Epithelial cell of esophagus (primary cell): ENCODE results near the gene ETV4.

Source experiments
- DNase-seq: peaks from one replicate; pipeline ENCODE4 v3.0.0; 2010; ENCODE audit warnings: low read depth
- H3K4me3 ChIP-seq: 2 replicates; pipeline ENCODE4 v1.5.1; 2011; ENCODE audit warnings: mild to moderate bottlenecking, low read length, control low read depth
- TF ChIP-seq, protein P1 (sequence below): IDR thresholded peaks from 2 replicates; pipeline ENCODE4 v1.5.1; 2011; ENCODE audit warnings: low read depth, mild to moderate bottlenecking, low read length, control low read depth, inconsistent platforms; ENCODE audit not compliant: insufficient read depth; ENCODE audit errors: missing control alignments

The ETV4 gene

DNA sequence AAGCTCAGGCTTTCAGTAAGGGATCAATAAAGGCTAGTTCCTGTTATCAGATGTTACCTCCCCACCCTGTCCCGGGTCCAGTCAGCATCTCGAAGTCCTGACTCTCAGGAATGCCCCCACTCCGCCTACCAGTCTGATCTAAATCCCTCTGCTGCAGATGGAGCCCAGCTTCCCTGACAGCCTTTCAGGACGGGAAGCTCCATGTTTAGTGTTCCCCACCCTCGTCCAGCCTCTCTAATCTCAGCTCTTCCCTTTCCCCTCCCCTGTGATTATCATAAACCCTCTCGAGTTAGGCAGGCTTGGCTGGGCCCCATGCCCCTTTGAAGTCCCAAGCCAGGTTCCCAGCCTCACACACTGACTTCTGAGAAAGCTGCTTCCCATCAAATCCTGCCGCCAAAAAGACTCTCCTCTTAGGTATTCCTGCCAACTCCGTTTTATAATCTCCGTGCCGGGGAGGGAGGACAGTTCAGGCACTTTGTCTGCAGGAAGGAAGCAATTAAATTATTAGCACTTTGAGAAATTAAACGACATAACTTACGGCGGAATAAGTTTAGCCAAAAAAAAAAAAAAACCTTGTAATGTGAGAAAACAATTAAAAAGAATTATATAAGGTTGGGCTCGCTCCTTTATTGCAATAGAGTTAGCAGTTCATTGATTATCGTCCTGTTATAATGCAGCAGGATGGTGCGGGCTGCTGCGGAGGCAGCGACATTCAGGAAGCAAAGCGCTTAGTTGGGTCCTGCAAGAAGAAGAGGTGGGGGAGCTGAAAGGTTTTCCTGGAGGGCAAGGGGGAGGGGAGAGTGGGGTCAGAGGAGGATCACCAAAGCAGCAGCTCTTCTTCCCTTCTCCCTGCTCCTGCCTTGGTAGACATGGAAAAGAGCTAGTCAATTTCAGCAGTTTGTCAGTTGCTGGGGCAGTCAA lies 16.8 kb upstream of the ETV4 start:
- no peak overlapping the region for H3K4me3 ChIP-seq
- no peak for DNase-seq
- TF ChIP-seq, protein P1, sequence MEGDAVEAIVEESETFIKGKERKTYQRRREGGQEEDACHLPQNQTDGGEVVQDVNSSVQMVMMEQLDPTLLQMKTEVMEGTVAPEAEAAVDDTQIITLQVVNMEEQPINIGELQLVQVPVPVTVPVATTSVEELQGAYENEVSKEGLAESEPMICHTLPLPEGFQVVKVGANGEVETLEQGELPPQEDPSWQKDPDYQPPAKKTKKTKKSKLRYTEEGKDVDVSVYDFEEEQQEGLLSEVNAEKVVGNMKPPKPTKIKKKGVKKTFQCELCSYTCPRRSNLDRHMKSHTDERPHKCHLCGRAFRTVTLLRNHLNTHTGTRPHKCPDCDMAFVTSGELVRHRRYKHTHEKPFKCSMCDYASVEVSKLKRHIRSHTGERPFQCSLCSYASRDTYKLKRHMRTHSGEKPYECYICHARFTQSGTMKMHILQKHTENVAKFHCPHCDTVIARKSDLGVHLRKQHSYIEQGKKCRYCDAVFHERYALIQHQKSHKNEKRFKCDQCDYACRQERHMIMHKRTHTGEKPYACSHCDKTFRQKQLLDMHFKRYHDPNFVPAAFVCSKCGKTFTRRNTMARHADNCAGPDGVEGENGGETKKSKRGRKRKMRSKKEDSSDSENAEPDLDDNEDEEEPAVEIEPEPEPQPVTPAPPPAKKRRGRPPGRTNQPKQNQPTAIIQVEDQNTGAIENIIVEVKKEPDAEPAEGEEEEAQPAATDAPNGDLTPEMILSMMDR: no peak

DNA sequence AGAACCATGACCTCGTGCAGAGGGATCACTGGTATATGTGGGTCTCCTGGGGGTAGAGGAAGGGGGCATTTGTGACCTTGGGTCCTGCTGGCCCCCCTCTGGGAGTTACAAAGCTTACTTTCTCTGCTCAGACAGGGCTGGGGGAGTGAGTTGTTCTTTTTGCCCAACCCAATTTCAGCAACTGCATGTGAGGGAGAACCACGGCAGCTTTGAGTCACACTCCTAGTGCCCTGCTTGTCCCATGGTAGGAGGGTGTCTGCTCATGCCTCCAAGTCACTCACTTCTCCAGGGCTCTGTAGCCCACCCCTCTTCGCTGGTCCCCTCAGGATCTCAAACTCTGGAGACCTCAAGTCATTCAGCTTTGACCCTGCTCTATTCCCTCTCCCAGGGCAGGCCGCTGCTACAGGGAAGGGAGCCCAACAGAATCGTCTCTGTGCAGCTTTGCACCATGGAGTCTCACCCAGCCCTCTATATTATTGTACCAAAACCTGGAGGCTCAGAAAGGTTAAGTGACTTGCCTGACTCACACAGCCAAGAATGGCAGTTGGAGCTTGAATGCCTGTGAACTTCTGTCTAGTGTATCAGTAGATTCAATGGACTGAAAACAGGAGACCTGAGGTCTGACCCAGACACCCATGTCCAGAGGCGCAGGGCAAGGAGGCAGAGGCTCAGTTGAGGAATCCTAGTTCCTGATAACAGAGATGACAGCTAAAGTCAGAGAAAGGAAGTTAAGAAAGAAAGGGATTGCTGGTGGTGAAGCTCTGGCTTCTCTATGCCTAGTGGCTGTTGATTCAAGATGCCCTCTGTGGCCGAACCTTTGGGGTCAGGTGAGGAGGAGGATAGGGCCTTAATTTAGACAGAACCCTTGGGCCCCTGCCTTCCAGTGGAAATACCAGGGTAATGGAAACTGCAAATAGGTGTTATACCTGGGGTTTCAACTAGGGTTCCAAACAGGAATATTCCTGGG lies 14.6 kb upstream of the ETV4 start:
- TF ChIP-seq, protein P1: no peak
- DNase-seq: no peak
- no peak overlapping the region for H3K4me3 ChIP-seq

DNA sequence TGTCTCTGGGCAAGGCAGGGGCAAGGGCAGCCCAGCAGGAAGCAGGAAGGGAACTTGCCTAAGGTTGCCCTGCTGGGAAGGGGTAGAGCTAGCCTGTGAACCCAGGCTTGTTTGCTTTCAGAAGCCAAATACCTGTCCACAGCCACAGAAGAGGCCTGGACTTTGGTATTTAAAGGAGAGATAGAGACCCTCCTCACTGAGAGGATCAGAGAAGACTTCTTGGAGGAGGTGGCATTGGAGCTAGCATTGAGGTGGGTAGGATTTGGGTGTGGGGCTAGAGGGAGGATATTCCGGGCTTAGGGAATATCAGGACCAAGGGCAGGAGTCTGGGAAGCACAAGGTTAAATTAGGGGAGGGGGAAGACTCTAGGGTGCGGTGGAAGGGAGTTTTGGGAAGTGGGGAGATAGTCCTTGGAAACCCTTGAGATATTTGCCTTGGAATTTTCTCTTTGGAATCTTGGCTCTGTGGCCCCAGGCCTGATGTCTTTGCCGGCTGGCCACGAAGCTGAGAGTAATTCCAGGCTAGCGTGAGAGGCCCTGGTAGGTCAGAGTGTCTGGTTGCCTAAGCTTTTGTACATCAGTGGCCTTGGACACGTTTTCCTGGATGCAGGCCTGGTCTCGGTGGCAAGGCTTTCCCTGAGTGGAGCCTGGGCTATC lies 13.1 kb upstream of the ETV4 start:
- H3K4me3 ChIP-seq: no peak overlapping the region
- TF ChIP-seq, protein P1: no peak
- no peak for DNase-seq

DNA sequence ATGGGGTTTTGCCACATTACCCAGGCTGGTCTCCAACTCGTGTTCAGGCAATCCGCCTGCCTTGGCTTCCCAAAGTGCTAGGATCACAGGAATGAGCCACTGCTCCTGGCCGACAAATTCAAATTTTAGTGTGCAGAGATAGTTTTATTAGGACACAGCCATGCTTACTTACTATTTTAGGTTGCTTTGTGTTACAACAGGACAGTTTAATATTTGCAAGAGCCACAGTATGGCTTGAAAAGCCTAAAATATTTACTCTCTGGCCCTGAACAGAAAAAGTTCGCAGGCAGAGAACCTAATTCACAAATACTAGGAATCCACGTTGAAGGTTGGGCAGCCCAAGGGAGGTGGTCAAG lies 12.6 kb upstream of the ETV4 start:
- H3K4me3 ChIP-seq: no peak overlapping the region
- no peak for DNase-seq
- TF ChIP-seq, protein P1: no peak

DNA sequence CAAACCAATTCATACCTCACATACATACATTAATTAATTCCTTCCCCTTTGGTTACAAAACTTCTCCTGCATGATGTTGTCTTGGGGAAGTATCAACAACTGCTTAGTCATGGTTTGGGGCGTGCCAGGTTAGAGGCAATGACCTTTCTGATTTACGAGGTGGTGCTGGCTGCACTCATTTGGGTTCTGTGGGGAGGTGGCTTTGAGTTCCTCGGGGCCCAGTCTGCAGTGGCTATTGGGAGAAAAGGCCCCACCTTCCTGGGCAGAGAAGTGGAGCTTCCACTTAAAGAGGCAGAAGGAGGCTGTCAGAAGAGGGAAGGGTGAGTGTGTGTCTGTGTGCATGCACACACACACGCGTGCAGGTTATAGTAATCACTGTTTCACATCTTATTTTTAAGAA lies 10.2 kb upstream of the ETV4 start:
- TF ChIP-seq, protein P1: no peak
- DNase-seq: peak; percentile 76
- no peak overlapping the region for H3K4me3 ChIP-seq

DNA sequence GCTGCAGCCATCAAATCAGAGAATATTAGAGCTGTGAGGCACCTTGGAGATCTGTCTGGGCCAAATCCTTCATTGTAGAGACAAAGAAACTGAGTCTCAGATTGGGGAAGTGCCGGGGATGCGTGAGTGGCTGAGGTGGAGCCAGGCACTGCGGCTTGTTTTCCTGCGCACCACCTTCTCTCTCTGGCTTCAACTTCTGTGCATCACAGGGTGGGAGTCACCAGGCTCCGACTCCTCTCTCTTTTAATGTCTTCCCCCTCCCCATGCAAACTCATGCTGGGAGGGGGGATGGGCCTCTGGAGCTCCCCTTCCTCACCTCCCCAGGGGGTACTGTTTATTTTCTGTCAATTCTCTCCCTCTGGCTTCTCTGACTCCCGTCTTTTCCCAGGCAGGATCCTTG lies 8.7 kb upstream of the ETV4 start:
- no peak for DNase-seq
- no peak overlapping the region for H3K4me3 ChIP-seq
- TF ChIP-seq, protein P1: no peak
